Spleen (tissue), 7 donors: ENCODE data around the gene PSAT1.

ENCODE experiments used
- CTCF ChIP-seq, 11 experiments: fragments of 200-600 bp in 7 of 11; fragments of 450-650 bp in 4 of 11; sonication (generic) in 4 of 11; IDR thresholded peaks in 8 of 11; conservative IDR thresholded peaks in 3 of 11; 1 replicate in 7 of 11; 2 replicates in 4 of 11; pipeline versions ENCODE4 v1.4.0 to v1.8.0; 2016 to 2021; ENCODE audit warnings: antibody characterized with exemption in 11 of 11, inconsistent platforms in 4 of 11, mild to moderate bottlenecking in 1 of 11
- POLR2A ChIP-seq, 3 donors: fragments of 450-650 bp; IDR thresholded peaks; one replicate each; pipeline ENCODE4 v1.5.1; 2017; ENCODE audit warnings: antibody characterized with exemption in 3 of 3, mild to moderate bottlenecking in 1 of 3
- POLR2AphosphoS5 ChIP-seq, 3 donors: sonication (generic); formaldehyde crosslinking; IDR thresholded peaks; one replicate each; pipeline ENCODE4 v1.5.1; 2017; ENCODE audit warnings: antibody characterized with exemption in 3 of 3
- donor health status: DM: no; HTN: no; CAD: no; lungs with moderate emphysema.
- donor health status: DM: no; HTN: no; CAD: no.
- donor health status: DM: no; HTN: no; CAD: no.

GRCh38 chr9:78289474-78289873 lies 7.5 kb upstream of the PSAT1 start:
- TF ChIP-seq CTCF (IDR thresholded peaks at IDR 0.05 in 8 of 11, conservative IDR thresholded peaks at IDR 0.05 in 3 of 11) (no peak), POLR2AphosphoS5 (IDR thresholded peaks at IDR 0.05) (no peak), POLR2A (IDR thresholded peaks at IDR 0.05) (no peak)
